Right lobe of liver (tissue), 6 donors: ENCODE data around the gene UBE2G2. TPM values are rescaled to one million over a fixed set of nuclear protein-coding genes. Genes with fewer than 3 reads are reported as not detected.

Source experiments
- ATAC-seq, 4 donors: fragments of 200-7000 bp; cut with Tn5 transposase; one replicate each; pipeline ENCODE4 v1.9.1; 2020; ENCODE audit warnings: mild to moderate bottlenecking in 4 of 4, moderate library complexity in 4 of 4
- DNase-seq, 3 donors: peaks; one replicate each; pipeline ENCODE4 v3.0.0-alpha.2; 2020
- H3K27ac ChIP-seq, 3 donors: fragments of 200-600 bp; one replicate each; pipeline ENCODE4 v1.8.0; 2022
- H3K27me3 ChIP-seq, 2 donors: fragments of 200-600 bp; one replicate each; pipeline ENCODE4 v1.8.0; 2022
- H3K36me3 ChIP-seq, 4 donors: fragments of 200-600 bp; sonication (generic) in 1 of 4; one replicate each; pipeline versions ENCODE4 v1.5.1 to v1.8.0; 2017 to 2022; ENCODE audit warnings: control low read depth in 1 of 4
- H3K4me1 ChIP-seq, 4 donors: fragments of 200-600 bp; sonication (generic) in 1 of 4; one replicate each; pipeline versions ENCODE4 v1.5.1 to v1.8.0; 2017 to 2022; ENCODE audit warnings: control low read depth in 1 of 4
- H3K4me3 ChIP-seq, 3 donors: fragments of 200-600 bp; one replicate each; pipeline ENCODE4 v1.8.0; 2022
- H3K9me3 ChIP-seq, 4 donors: fragments of 200-600 bp; sonication (generic) in 1 of 4; one replicate each; pipeline versions ENCODE4 v1.5.1 to v1.8.0; 2017 to 2022; ENCODE audit warnings: control low read depth in 1 of 4
- CTCF ChIP-seq, 4 donors: fragments of 200-600 bp in 3 of 4; fragments of 450-650 bp in 1 of 4; IDR thresholded peaks; one replicate each; pipeline versions ENCODE4 v1.5.1 to v1.8.0; 2016 to 2022; ENCODE audit warnings: antibody characterized with exemption in 4 of 4, mild to moderate bottlenecking in 2 of 4
- POLR2A ChIP-seq: fragments of 450-650 bp; IDR thresholded peaks from one replicate; pipeline ENCODE4 v1.6.1; 2017; ENCODE audit warnings: antibody characterized with exemption, mild to moderate bottlenecking
- WGBS: methylation state at CpG from one replicate; pipeline ENCODE4 v1.1.6; 2018; ENCODE audit warnings: low coverage, low lambda C conversion rate; ENCODE audit not compliant: insufficient coverage; ENCODE audit errors: missing lambda C conversion rate; 5-methylcytosine and 5-hydroxymethylcytosine counted together
- intact Hi-C, 2 donors: fragments of 100-400 bp; cut with DNase I; formaldehyde crosslinking; loops; one replicate each; pipeline versions ENCODE4 v1.11.2 to v1.14.1; 2022
- total RNA-seq, 6 experiments: library from RNA; depleted of rRNA in 2 of 6; stranded (reverse); fragments of >200 nt in 2 of 6; fragmentation: NEBNext Ultra II Directional in 3 of 6; extraction: Animal tissue kit (Norgen Biotek cat#: 25700) in 3 of 6; gene quantifications; one replicate each; pipeline versions ENCODE4 v1.1.0 to v1.2.4, GENCODE V29; 2016 to 2023
- donor health status: DM: no; HTN: yes; CAD: no.
- donor health status: DM: no; HTN: no; CAD: no.
- donor health status: DM: no; HTN: no; CAD: no.
- donor health status: DM: no; HTN: yes; CAD: no.
- donor health status: DM: no; HTN: yes; CAD: no.

Gene UBE2G2
- total RNA-seq, 6 experiments from 2014 or later: 41.5 to 54.6 (median 49.9) TPM

- 70% methylated on average over 3 of the region's 3 CpGs for WGBS
- intact Hi-C loops: loop anchor here in 1 of 2 donors (10.0 kb wide), 1 partner anchor 101 kb away; no protein-coding TSS in a partner anchor
- TF ChIP-seq CTCF (IDR thresholded peaks at IDR 0.05): no peak
- no peak for TF ChIP-seq POLR2A
- H3K27ac ChIP-seq: no peak overlapping the region
- H3K4me1 ChIP-seq: peaks cover 0 to 26% (median 12%) of the 10 kb centered on the region in 4 donors
- DNase-seq: no peak
- H3K4me3 ChIP-seq: no peak overlapping the region
- no peak for ATAC-seq
- peaks cover 0 to 20% (median 9%) of the 10 kb centered on the region in 4 donors for H3K36me3 ChIP-seq
- no peaks in the 10 kb centered on the region for H3K27me3 ChIP-seq
- no peaks in the 10 kb centered on the region for H3K9me3 ChIP-seq
These were observed 2.0 kb upstream of the UBE2G2 start for GRCh38 chr21:44803651-44804050.

DNA sequence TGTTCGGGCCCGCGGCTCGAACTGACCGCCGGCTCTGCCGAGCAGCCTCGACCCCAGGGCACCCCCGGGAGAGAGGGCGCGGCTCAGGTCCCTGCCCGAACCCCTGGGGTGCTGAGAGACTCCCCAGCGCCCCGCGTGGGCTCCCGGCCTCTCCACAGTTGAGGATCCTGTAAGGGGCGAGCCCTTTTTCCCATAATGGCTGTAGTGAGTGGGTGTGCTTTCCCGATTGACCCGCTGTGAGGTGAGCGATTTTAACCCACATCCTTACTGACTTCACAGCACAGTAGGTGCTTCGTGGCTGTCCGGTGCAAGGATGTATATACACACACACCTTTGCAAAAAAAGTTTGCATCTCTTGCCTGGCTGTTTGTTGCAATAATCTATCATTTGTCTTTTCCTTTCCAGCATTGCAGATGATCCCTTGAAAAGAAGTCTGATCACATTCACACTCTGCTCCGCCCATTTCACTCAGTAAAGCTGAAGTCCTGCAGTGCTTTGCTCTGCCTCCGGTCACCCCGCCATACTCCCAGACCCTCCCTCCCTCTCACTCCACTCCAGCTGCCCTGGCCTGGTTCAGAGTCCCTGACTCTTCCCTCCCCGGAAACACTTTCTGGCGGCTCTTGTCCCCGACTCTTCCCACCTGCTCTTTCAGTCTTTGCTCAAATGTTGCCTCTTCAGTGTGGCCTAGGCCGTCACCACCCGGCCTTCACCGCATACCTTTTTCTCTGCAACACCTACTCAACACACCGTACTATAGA is 955 bp upstream of the UBE2G2 start:
- H3K27ac ChIP-seq: no peak overlapping the region
- peaks cover 0 to 12% (median 8%) of the 10 kb centered on the region in 4 donors for H3K36me3 ChIP-seq
- peak overlapping the region; percentile 87 to 99 (median 99) for H3K4me3 ChIP-seq
- no peak for TF ChIP-seq CTCF (IDR thresholded peaks at IDR 0.05)
- no peak for TF ChIP-seq POLR2A
- H3K27me3 ChIP-seq: no peaks in the 10 kb centered on the region
- DNase-seq: no peak
- H3K4me1 ChIP-seq: peaks cover 0 to 26% (median 12%) of the 10 kb centered on the region in 4 donors
- ATAC-seq: no peak
- WGBS: 45% methylated on average over 13 of the region's 32 CpGs
- H3K9me3 ChIP-seq: no peaks in the 10 kb centered on the region
- intact Hi-C loops: loop anchor here in 1 of 2 donors (10.0 kb wide), 1 partner anchor 102 kb away; no protein-coding TSS in a partner anchor

DNA sequence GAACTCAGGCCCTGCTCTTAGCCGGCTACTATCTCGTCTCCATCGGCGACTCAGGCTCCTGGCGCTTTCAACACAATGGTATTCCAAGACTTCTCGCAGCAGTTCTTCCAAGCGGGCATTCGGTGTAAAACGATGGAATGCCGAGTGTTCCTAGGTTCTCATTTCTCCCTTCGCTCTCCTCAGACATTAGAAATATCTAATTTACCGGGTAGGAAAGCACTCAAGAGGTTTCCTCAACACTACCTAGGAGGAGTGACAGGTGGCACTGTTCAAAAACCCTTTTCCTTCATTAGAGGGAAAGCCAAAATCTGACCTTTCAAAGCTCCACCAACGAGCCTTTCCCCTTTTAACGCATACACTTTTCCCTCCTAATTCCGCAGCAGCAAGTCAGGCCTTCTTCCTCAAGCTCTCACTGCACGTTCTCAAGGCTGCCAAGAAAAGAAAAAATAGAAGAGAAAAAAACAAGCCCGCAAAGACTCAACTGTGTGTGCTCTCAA is 601 bp downstream of the UBE2G2 start:
- H3K4me1 ChIP-seq: peaks cover 0 to 26% (median 12%) of the 10 kb centered on the region in 4 donors
- no peak for DNase-seq
- H3K27ac ChIP-seq: peak overlapping the region in 2 of 3 donors; percentile 37 to 49
- intact Hi-C loops: loop anchor here in 1 of 2 donors (10.0 kb wide), 1 partner anchor 104 kb away; no protein-coding TSS in a partner anchor
- 1% methylated on average over 17 of the region's 17 CpGs for WGBS
- H3K27me3 ChIP-seq: no peaks in the 10 kb centered on the region
- peak overlapping the region; percentile 87 to 99 (median 99) for H3K4me3 ChIP-seq
- no peaks in the 10 kb centered on the region for H3K9me3 ChIP-seq
- peaks cover 0 to 4% (median 2%) of the 10 kb centered on the region in 4 donors for H3K36me3 ChIP-seq
- peak; percentile 41 to 63 (median 56) for ATAC-seq
- TF ChIP-seq CTCF (IDR thresholded peaks at IDR 0.05): peak; percentile 34 to 45 (median 42)
- no peak for TF ChIP-seq POLR2A

DNA sequence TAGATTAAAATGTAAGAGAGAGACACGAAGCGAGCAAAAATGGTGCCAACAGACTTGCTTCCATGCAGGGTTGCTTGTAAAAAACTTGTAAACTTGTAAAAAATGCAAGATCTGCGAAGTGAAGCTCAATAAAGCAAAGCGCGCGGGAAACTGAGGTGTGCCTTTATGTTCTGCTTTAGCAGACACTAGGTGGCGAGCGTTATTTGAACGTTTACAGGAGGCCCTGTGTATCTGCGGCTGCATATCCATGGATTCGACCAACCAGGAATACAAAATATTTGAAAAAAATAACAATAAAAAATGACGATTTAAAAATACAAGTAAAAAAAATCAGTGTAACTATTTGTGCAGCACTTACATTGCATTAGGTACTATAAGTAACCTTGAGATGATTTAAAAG is 1.5 kb downstream of the UBE2G2 start:
- peaks cover 0 to 3% (median 0%) of the 10 kb centered on the region in 4 donors for H3K36me3 ChIP-seq
- TF ChIP-seq POLR2A (no peak), CTCF (IDR thresholded peaks at IDR 0.05) (peak in 3 of 4 donors; percentile 15 to 25 (median 22))
- H3K9me3 ChIP-seq: no peaks in the 10 kb centered on the region
- H3K4me3 ChIP-seq: no peak overlapping the region
- ATAC-seq (no peak), DNase-seq (no peak)
- 49% methylated on average over 12 of the region's 12 CpGs for WGBS
- no peaks in the 10 kb centered on the region for H3K27me3 ChIP-seq
- H3K27ac ChIP-seq: no peak overlapping the region
- peaks cover 0 to 26% (median 12%) of the 10 kb centered on the region in 4 donors for H3K4me1 ChIP-seq
- intact Hi-C loops: loop anchor here in 1 of 2 donors (10.0 kb wide), 1 partner anchor 105 kb away; no protein-coding TSS in a partner anchor
